HEK293 (cell line): Measurements from ENCODE around the gene LGI4.

ENCODE experiments used
- BCL11B ChIP-seq: fragments of 450-650 bp; formaldehyde crosslinking; IDR thresholded peaks from 2 replicates; pipeline ENCODE4 v1.5.1; 2016; ENCODE audit warnings: low read depth, missing biosample characterization, missing genetic modification characterization
- EGR2 ChIP-seq: fragments of 450-650 bp; formaldehyde crosslinking; IDR thresholded peaks from 2 replicates; pipeline ENCODE4 v1.5.1; 2016; ENCODE audit warnings: low read depth, missing biosample characterization, missing genetic modification characterization
- HOXD13 ChIP-seq: sonication (generic); formaldehyde crosslinking; IDR thresholded peaks from 2 replicates; pipeline ENCODE4 v1.8.0; 2022; ENCODE audit warnings: missing genetic modification reagents, borderline replicate concordance
- KLF1 ChIP-seq: fragments of 450-650 bp; formaldehyde crosslinking; IDR thresholded peaks from 2 replicates; pipeline ENCODE4 v1.5.1; 2016; ENCODE audit warnings: missing biosample characterization, missing genetic modification characterization
- KLF7 ChIP-seq: fragments of 450-650 bp; formaldehyde crosslinking; IDR thresholded peaks from 2 replicates; pipeline ENCODE4 v1.5.1; 2016; ENCODE audit warnings: missing biosample characterization, missing genetic modification characterization, borderline replicate concordance
- KLF9 ChIP-seq: fragments of 450-650 bp; formaldehyde crosslinking; IDR thresholded peaks from 2 replicates; pipeline ENCODE4 v1.5.1; 2016; ENCODE audit warnings: missing biosample characterization, missing genetic modification characterization, low read depth
- REPIN1 ChIP-seq: fragments of 450-650 bp; formaldehyde crosslinking; IDR thresholded peaks from 2 replicates; pipeline ENCODE4 v1.5.1; 2017; ENCODE audit warnings: missing biosample characterization, missing genetic modification characterization, low read depth
- TRIM28 ChIP-seq: IDR thresholded peaks from 2 replicates; pipeline ENCODE4 v1.6.1; 2011; ENCODE audit warnings: low read length, control low read depth, borderline replicate concordance
- ZIC2 ChIP-seq: fragments of 450-650 bp; formaldehyde crosslinking; IDR thresholded peaks from 2 replicates; pipeline ENCODE4 v1.5.1; 2016; ENCODE audit warnings: missing biosample characterization, missing genetic modification characterization
- ZNF133 ChIP-seq: fragments of 450-650 bp; formaldehyde crosslinking; IDR thresholded peaks from 2 replicates; pipeline ENCODE4 v1.5.1; 2016; ENCODE audit warnings: missing biosample characterization, missing genetic modification characterization
- ZNF138 ChIP-seq: fragments of 450-650 bp; formaldehyde crosslinking; IDR thresholded peaks from 2 replicates; pipeline ENCODE4 v1.5.1; 2016; ENCODE audit warnings: missing biosample characterization, missing genetic modification characterization, borderline replicate concordance
- ZNF184 ChIP-seq: fragments of 450-650 bp; IDR thresholded peaks from 2 replicates; pipeline ENCODE4 v1.5.1; 2018; ENCODE audit warnings: missing biosample characterization, mild to moderate bottlenecking, missing genetic modification characterization
- ZNF2 ChIP-seq: fragments of 450-650 bp; formaldehyde crosslinking; IDR thresholded peaks from 2 replicates; pipeline ENCODE4 v1.5.1; 2016; ENCODE audit warnings: missing biosample characterization, missing genetic modification characterization
- ZNF23 ChIP-seq: fragments of 450-650 bp; formaldehyde crosslinking; IDR thresholded peaks from 2 replicates; pipeline ENCODE4 v1.5.1; 2016; ENCODE audit warnings: missing biosample characterization, missing genetic modification characterization, borderline replicate concordance
- ZNF24 ChIP-seq: fragments of 450-650 bp; formaldehyde crosslinking; IDR thresholded peaks from 2 replicates; pipeline ENCODE4 v1.5.1; 2016; ENCODE audit warnings: missing biosample characterization, missing genetic modification characterization
- ZNF280D ChIP-seq: fragments of 450-650 bp; formaldehyde crosslinking; IDR thresholded peaks from 2 replicates; pipeline ENCODE4 v1.5.1; 2016; ENCODE audit warnings: missing biosample characterization, missing genetic modification characterization
- ZNF311 ChIP-seq: fragments of 450-650 bp; formaldehyde crosslinking; IDR thresholded peaks from 2 replicates; pipeline ENCODE4 v1.5.1; 2017; ENCODE audit warnings: missing biosample characterization, missing genetic modification characterization, borderline replicate concordance
- ZNF350 ChIP-seq: fragments of 450-650 bp; formaldehyde crosslinking; IDR thresholded peaks from 2 replicates; pipeline ENCODE4 v1.5.0; 2017; ENCODE audit warnings: missing biosample characterization, mild to moderate bottlenecking, missing genetic modification characterization
- ZNF366 ChIP-seq: fragments of 450-650 bp; formaldehyde crosslinking; conservative IDR thresholded peaks from 2 replicates; pipeline ENCODE4 v1.5.1; 2016; ENCODE audit warnings: missing biosample characterization, missing genetic modification characterization
- ZNF394 ChIP-seq: fragments of 450-650 bp; formaldehyde crosslinking; IDR thresholded peaks from 2 replicates; pipeline ENCODE4 v1.5.1; 2016; ENCODE audit warnings: missing biosample characterization, missing genetic modification characterization, mild to moderate bottlenecking, moderate library complexity, borderline replicate concordance
- ZNF514 ChIP-seq: fragments of 450-650 bp; formaldehyde crosslinking; IDR thresholded peaks from 2 replicates; pipeline ENCODE4 v1.5.1; 2016; ENCODE audit warnings: missing biosample characterization, missing genetic modification characterization
- ZNF624 ChIP-seq: fragments of 450-650 bp; formaldehyde crosslinking; IDR thresholded peaks from 2 replicates; pipeline ENCODE4 v1.5.1; 2017; ENCODE audit warnings: missing biosample characterization, missing genetic modification characterization
- ZNF626 ChIP-seq: fragments of 450-650 bp; sonication (Bioruptor Pico); formaldehyde crosslinking; IDR thresholded peaks from 2 replicates; pipeline ENCODE4 v1.5.1; 2018; ENCODE audit warnings: missing biosample characterization, missing genetic modification characterization, inconsistent platforms
- ZNF660 ChIP-seq: fragments of 450-650 bp; IDR thresholded peaks from 2 replicates; pipeline ENCODE4 v1.5.1; 2018; ENCODE audit warnings: missing biosample characterization, mild to moderate bottlenecking, missing genetic modification characterization
- ZNF704 ChIP-seq: fragments of 450-650 bp; formaldehyde crosslinking; IDR thresholded peaks from 2 replicates; pipeline ENCODE4 v1.5.1; 2016; ENCODE audit warnings: missing biosample characterization, missing genetic modification characterization
- ZNF76 ChIP-seq: fragments of 450-650 bp; formaldehyde crosslinking; IDR thresholded peaks from 2 replicates; pipeline ENCODE4; 2016; ENCODE audit warnings: low read depth, missing biosample characterization, missing genetic modification characterization, borderline replicate concordance
- TF ChIP-seq, protein P1 (sequence below): fragments of 450-650 bp; formaldehyde crosslinking; IDR thresholded peaks from 2 replicates; pipeline ENCODE4 v1.5.1; 2016; ENCODE audit warnings: missing biosample characterization, missing genetic modification characterization
- TF ChIP-seq, protein P2 (sequence below): fragments of 450-650 bp; formaldehyde crosslinking; IDR thresholded peaks from 2 replicates; pipeline ENCODE4 v1.5.1; 2017; ENCODE audit warnings: missing biosample characterization, missing genetic modification characterization
- TF ChIP-seq, protein P3 (sequence below): fragments of 450-650 bp; formaldehyde crosslinking; IDR thresholded peaks from 2 replicates; pipeline ENCODE4 v1.5.1; 2016; ENCODE audit warnings: missing biosample characterization, missing genetic modification characterization
- TF ChIP-seq, protein P4 (sequence below): fragments of 450-650 bp; formaldehyde crosslinking; IDR thresholded peaks from 2 replicates; pipeline ENCODE4 v1.5.1; 2016; ENCODE audit warnings: missing biosample characterization, missing genetic modification characterization

LGI4 gene

GRCh38 chr19:35144600-35145436, 10.0 kb upstream of the LGI4 start (continued):
- peak; percentile 80; the same call in 1 of the 2 replicates for TF ChIP-seq ZNF23 (tag by site-specific recombination)
- TF ChIP-seq ZNF394, result no peak
- peak; percentile 41; the same call in 1 of the 2 replicates for TF ChIP-seq BCL11B (tag by site-specific recombination)
- peak; percentile 96 for TF ChIP-seq ZNF660 (tag by site-specific recombination)
- TF ChIP-seq ZNF24 (tag by site-specific recombination), result no peak
- TF ChIP-seq ZNF133 (tag by site-specific recombination), result no peak
- peak; percentile 18; the same call in 1 of the 2 replicates for TF ChIP-seq ZNF76 (tag by site-specific recombination)
- TF ChIP-seq ZNF366, result peak; percentile 82
- TF ChIP-seq, protein P1, sequence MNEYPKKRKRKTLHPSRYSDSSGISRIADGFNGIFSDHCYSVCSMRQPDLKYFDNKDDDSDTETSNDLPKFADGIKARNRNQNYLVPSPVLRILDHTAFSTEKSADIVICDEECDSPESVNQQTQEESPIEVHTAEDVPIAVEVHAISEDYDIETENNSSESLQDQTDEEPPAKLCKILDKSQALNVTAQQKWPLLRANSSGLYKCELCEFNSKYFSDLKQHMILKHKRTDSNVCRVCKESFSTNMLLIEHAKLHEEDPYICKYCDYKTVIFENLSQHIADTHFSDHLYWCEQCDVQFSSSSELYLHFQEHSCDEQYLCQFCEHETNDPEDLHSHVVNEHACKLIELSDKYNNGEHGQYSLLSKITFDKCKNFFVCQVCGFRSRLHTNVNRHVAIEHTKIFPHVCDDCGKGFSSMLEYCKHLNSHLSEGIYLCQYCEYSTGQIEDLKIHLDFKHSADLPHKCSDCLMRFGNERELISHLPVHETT (tag by site-specific recombination), result 0 out of 2 replicates have a peak, but pooled peaks have one; percentile 22
- no peak for TF ChIP-seq KLF9
- peak; percentile 83 for TF ChIP-seq KLF1 (tag by site-specific recombination)
- TF ChIP-seq, protein P2, sequence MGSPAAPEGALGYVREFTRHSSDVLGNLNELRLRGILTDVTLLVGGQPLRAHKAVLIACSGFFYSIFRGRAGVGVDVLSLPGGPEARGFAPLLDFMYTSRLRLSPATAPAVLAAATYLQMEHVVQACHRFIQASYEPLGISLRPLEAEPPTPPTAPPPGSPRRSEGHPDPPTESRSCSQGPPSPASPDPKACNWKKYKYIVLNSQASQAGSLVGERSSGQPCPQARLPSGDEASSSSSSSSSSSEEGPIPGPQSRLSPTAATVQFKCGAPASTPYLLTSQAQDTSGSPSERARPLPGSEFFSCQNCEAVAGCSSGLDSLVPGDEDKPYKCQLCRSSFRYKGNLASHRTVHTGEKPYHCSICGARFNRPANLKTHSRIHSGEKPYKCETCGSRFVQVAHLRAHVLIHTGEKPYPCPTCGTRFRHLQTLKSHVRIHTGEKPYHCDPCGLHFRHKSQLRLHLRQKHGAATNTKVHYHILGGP (tag by site-specific recombination), result peak; percentile 51; the same call in 1 of the 2 replicates
- TF ChIP-seq KLF7 (tag by site-specific recombination), result peak; percentile 39; the same call in 1 of the 2 replicates
- peak; percentile 97 for TF ChIP-seq ZIC2 (tag by site-specific recombination)
- no peak for TF ChIP-seq ZNF624 (tag by site-specific recombination)
- TF ChIP-seq EGR2 (tag by site-specific recombination), result peak; percentile 98
- TF ChIP-seq ZNF514 (tag by site-specific recombination), result no peak
- TF ChIP-seq, protein P3, sequence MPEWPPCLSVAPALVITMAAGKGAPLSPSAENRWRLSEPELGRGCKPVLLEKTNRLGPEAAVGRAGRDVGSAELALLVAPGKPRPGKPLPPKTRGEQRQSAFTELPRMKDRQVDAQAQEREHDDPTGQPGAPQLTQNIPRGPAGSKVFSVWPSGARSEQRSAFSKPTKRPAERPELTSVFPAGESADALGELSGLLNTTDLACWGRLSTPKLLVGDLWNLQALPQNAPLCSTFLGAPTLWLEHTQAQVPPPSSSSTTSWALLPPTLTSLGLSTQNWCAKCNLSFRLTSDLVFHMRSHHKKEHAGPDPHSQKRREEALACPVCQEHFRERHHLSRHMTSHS (tag by site-specific recombination), result no peak
- no peak for TF ChIP-seq HOXD13 (CRISPR knock-in tag)
- TF ChIP-seq ZNF626, result no peak
- no peak for TF ChIP-seq TRIM28
- TF ChIP-seq ZNF350 (tag by site-specific recombination), result no peak
- no peak for TF ChIP-seq ZNF138 (tag by site-specific recombination)
- no peak for TF ChIP-seq ZNF704 (tag by site-specific recombination)
- TF ChIP-seq ZNF311 (tag by site-specific recombination), result no peak
- TF ChIP-seq ZNF184 (tag by site-specific recombination), result no peak
- TF ChIP-seq ZNF280D (tag by site-specific recombination), result no peak
- peak; percentile 78; the same call in 1 of the 2 replicates for TF ChIP-seq ZNF2 (tag by site-specific recombination)
- TF ChIP-seq, protein P4, sequence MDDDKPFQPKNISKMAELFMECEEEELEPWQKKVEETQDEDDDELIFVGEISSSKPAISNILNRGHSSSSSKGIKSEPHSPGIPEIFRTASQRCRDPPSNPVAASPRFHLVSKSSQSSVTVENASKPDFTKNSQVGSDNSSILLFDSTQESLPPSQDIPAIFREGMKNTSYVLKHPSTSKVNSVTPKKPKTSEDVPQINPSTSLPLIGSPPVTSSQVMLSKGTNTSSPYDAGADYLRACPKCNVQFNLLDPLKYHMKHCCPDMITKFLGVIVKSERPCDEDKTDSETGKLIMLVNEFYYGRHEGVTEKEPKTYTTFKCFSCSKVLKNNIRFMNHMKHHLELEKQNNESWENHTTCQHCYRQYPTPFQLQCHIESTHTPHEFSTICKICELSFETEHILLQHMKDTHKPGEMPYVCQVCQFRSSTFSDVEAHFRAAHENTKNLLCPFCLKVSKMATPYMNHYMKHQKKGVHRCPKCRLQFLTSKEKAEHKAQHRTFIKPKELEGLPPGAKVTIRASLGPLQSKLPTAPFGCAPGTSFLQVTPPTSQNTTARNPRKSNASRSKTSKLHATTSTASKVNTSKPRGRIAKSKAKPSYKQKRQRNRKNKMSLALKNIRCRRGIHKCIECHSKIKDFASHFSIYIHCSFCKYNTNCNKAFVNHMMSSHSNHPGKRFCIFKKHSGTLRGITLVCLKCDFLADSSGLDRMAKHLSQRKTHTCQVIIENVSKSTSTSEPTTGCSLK, result no peak
- TF ChIP-seq REPIN1 (tag by site-specific recombination), result no peak
